GM23248 (cell line): ENCODE data around the gene TMIGD1.

Experiments used
- EZH2 ChIP-seq: fragments of 200-600 bp; sonication (generic); IDR thresholded peaks from 2 replicates; pipeline ENCODE4 v1.6.1; 2018; ENCODE audit warnings: antibody characterized with exemption, mild to moderate bottlenecking; ENCODE audit not compliant: insufficient read depth, poor library complexity, severe bottlenecking
- EZH2phosphoT487 ChIP-seq: fragments of 200-600 bp; sonication (generic); IDR thresholded peaks from 2 replicates; pipeline ENCODE4 v1.6.1; 2018; ENCODE audit warnings: antibody characterized with exemption, moderate library complexity, mild to moderate bottlenecking, low read depth; ENCODE audit not compliant: insufficient read depth

DNA sequence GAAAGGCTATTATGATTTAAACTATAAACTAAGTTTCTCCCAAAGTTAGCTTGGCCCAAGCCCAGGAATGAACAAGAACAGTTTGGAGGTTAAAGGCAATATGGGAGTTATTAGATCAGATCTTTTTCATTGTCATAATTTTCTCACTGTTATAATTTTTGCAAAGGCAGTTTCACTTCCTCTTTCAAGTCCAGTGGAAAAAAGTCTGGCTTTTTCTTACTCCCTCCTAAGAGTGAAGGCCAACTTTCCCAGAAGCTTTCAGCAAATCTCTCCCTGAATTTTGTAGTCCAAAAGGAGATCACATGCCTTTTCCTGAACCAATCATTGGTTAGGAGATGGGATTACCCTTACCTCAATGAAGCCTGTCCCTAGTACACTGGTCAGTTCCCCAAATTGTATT lies 33.0 kb downstream of the TMIGD1 start:
- TF ChIP-seq EZH2 = no peak
- no peak for TF ChIP-seq EZH2phosphoT487
